Dermis blood vessel endothelial cell (primary cell): Measurements from ENCODE around the gene UROC1. TPM values are rescaled to one million over a fixed set of nuclear protein-coding genes. Genes with fewer than 3 reads are reported as not detected.
A peak's percentile ranks its signal among the peaks of the same experiment; 100 is the strongest.

ENCODE experiments used
- DNase-seq: peaks from one replicate; pipeline ENCODE4 v3.0.0; 2010
- total RNA-seq: library from RNA; depleted of rRNA; stranded (reverse); fragments of >200 nt; gene quantifications from 2 replicates; pipeline ENCODE4 v1.2.3, GENCODE V29; 2014

The UROC1 gene
- total RNA-seq, 1 donor from 2014 or later: not detected

DNA sequence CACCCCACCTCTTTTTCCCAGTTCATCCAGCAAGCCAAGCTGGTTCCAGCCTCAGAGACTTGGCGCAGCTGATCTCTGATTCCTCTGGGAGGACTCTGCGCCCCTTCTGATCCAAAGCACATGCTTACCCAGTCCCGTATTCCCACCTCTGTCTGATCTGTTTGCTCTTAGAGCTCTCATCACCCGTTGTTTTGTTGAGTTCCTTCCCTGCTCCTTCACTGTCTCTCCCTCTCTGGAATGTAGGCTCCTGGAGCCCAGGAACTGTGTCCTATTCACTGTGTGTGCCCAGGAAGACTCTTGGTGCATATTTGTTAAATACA, 40.6 kb downstream of the UROC1 start:
- DNase-seq: no peak

DNA sequence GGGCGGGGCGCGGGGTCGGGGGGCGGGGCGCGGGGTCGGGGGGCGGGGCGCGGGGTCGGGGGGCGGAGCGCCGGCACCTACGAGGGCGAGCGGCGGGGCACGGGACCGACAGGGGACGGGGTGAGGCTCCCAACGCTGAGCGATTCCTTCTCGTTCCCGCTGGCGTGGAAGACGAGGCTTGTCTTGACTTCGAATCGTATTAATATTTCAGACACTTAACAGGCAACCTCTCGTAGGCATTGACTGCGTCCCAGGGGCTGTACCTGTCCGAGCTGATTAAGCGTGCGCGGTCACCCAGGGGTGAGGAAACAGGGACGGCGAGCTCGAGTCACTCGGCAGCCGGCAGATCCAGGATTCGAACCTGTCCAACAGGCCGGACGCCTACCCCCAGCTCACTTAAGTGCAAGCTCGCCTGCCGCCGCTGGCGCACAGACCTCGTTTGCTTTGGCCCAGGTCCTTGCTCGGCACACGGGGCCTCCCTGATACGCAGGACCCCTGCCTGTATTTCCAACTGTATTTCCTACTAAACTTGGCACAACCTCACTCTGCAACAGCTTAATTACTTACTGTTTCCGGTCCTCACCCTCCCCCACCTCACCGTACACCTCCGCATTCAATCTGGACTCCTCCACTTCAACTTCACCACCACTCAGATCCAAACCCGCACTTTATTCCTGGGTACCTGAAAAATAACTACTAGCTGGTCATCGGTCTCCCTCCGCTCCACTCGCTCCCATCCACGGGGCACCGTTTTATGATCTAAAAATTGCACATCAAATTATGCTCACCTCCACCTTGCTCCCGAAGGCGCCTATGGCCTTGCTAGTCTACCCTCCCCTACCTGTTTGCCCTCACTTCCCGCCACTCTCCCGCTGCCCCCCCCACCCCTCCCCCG, 41.2 kb downstream of the UROC1 start:
- peak; percentile 63 for DNase-seq

DNA sequence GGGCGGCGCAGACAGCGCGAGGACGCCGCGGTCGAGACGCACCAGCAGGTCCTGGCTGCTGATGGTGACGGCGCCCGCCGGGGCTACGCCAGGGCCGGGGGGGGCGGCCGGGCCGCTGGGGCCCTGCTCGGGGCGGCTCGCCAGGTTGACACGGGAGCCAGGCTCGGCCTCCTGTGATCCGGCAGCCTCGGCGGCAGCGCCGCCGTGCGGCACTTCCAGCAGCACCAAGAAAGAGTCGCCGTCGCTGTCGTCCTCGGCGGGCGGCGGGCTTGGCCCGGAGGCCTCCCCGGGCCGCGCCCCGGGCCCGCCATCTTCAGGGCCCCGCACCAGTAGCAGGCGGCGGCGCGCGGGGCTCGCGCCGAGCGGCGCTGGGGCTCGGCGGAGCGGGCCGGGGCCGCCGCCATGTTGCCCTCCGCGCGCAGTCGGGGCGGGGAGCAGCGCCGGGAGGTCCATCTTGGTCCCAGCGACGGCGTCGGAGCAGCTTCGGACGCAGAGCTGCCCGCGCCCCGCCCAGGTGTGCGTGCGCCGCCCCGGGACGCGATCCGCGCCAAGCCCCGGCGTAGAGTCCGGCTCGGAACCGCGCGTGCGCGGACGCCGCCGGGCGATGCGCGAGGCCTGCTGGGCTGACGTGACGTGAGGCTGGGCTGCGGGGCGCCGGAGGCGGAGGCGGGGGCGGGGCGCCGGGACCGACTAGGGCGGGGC, 42.0 kb downstream of the UROC1 start, which contains the start of gene ZXDC:
Gene ZXDC, minus strand, starts transcription at position 479 of the 702 bp plus-strand sequence. Its CDS starts 26 bp downstream, at position 453.
- peak; percentile 97 for DNase-seq

DNA sequence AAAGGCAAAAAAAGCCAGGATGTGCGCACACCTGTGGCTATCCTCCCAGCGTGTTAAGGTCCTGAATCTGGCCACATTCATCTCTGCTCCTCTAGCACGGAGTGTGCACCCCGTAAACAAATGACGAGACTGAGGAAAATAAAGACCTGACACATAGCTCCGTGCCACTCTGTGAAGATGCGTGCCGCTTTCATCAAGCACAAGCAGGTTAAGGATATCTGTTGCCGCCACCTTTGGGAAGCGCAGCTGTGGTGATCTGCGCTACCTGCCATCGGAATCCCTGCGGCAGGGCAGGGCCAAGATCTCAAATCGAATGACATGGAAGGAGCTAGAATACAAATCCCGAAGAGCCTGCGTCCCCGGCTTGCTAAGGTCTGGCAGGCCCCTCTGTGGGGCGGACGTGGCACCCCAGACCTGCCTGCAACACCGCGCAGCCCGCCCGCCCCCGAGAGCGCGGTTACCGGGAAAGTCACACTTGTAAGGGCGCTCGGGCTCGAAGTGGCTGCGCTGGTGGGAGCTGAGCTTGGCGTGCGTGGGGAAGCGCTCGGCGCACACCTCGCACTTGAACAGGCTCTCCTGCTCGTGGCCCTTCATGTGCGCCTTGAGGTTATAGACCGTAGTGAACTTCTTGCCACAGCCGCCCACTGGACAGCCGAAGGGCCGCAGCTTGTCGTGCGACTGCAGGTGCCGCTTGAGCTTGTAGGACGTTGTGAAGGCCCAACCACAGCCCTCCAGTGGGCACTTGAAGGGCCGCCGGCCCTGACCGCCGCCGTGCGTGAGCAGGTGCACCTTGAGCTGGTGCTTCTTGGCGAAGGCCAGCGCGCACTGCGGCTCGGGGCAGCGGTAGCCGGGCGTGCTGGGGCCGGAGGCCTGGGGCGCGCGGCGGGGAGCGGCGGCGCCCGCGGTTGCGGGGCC, 42.8 kb downstream of the UROC1 start:
- DNase-seq: peak; percentile 74

DNA sequence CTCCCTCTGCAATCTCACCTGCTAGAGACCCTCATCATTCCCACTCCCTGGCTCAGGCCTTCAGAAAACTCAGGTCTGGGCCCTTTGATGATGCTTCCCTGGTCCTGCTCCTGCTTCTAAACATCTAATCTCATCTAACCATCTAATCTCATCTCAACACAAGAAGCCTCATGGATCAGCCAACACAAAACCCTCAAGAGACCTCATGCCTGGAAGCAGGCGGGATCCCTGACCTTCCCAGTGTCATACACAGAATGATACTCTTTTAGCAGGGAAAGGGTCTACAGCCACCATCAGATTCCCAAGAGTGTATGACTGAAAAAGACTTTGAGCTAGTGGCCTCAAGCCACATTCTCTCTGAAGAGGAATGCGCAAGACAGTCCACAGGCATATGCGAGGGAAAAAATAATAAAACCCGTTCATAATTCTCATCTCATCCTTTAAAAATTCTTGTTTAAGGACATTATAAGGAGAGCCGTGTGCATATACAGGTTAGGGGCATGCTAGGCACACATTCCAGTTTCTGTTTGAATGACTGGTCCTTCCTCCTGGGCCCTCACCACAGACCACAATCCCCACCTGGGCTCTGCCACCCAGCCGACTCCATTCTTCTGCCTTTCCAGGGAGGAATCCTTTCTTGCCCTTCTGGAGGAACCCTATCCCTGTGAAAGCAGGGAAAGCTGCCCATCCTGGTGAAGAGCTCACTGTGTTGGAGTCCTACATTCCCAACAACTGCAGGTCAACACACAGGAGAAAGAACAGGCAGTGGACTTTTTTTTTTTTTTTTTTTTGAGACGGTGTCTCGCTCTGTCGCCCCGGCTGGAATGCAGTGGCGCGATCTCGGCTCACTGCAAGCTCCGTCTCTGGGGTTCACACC, 44.0 kb downstream of the UROC1 start:
- no peak for DNase-seq

DNA sequence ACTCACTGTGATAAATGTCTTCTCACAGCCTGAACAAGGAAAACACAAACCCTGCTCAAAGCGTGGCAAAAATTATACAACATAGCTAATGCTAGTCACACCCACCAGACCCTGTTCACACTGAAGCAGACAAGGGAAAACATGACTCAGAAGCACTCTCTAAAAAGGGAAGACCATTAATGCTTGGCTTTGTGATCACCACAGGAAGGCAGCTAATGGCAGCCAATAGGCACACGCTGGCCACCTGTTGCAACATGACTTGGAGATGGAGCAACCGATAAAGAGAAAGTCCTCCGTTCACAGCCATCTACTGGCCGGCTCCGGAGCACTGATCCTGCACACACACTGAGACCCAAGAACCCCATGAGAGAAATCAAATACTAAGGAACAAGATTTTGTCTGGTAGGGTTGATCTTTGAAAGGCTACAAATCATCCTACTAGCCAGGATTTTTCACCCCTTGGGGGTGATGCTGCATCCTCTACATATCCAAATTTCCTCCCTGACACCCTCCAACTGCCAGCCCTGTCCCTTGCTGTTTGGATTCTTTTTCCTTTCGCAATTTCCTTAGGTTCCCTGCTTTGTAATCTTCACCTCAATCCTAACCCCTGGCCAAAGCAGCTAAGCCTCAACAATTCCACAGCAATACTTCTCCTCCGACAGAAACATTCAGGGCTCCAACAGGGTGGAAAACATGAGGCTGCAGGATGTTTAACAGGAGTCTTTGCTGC, 45.1 kb downstream of the UROC1 start:
- peak; percentile 93 for DNase-seq

DNA sequence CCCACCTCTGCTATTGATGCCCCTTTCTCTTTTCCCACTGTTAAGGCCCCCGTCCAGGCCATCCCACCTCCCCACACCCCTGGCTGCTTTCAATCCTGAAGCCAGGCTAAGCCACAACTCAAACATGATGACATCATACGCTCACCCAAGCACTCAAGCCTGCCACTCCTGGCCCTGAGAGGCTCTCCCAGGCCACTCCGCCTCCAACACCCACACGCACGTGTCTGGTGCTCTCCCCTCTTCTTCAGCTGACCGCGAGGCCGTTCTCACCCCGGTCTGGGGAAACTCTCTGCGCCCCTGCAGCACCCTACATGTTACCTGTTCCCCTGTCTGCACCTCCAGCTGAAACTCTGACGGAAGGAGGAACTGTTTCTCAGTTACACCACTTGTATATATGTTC, 48.1 kb downstream of the UROC1 start:
- DNase-seq: no peak

DNA sequence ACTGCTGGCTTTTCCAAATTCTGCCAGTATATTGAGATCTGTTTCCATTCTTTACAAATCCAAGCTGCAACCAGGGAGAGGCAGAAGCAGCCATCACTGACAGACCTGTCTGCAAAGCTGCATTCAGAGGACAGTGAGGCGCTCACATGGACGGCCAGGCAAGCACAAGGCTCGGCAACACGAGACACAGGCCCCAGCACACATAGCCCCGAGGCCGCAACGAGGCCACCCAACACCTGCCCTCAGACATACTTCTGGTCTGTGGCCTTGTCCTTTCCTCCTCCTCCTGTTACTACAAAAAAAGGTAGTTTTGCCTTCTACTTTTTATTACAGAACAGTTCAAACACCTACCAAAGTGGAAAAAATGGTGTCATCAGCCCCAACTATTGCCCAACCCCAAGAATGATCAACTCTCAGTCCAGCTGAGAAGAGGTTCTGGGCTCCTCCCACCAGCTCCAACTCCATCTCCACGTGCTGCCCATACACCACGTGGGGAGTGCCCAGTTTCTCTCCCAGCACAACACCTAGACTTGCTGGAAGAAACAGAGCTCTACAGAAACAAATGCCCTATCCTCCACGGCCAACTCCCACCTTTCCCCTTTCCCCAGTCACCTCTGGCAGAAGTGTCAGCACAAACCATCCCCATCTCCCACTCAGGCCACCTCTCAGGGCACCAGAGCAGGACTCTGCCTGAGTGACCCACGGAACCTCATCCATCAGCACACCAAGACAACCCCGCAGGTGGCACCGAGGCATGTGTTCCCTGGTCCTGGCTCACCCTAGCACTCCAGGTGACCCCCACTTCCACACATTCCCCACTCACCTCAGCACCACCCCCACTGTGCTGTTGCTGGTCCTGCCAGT, 49.3 kb downstream of the UROC1 start:
- DNase-seq: no peak

DNA sequence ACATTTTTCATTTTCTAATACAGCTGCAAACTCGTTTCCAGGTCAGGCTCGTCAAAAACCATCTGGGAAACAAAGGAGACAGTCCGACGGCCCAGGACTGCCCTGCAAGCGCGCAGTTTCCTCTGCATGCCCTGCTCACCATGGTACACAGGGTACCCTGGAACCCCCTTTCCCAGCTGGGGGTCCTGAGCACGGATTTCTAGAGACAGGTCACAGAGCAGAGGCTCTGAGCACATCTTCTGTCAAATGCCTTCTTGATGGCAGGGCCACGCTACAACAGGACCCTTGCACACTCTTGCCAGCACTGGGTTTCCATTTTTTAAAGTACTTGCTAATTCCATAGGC, 50.0 kb downstream of the UROC1 start:
- no peak for DNase-seq

DNA sequence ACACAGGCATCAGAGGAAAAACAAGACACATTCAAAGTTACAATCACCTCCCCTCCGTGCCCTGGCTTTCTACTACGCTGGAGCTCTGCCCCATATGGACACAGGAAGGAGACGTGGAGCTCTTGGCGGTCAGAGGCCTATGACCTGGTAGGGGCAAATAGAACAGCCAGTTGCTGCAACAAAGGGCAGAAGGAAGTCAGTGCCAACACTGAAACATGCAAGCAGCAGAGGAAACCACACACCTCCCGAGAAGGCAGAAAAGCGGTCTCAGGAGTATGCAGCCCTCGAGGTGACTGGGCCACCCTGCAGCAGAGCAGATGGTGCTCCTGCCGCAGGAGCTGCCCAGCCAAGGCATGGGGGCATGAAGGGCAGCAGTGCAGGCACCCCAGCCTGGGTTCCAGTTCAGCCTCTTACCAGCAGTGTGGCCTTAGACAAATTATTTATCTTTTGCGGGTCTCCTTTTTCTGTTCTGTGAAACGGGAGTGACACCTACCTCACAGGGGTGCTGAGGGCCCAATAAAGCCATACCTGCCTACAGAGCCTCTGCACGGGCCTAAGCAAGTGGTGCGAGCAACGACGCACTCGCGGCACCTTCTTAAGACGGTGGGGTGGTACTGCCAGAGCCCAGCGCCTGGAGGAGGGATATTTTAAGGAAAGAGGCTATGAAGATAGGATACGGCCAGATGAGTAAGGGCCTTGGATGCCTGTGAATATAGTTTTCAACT, 50.5 kb downstream of the UROC1 start:
- DNase-seq: no peak

DNA sequence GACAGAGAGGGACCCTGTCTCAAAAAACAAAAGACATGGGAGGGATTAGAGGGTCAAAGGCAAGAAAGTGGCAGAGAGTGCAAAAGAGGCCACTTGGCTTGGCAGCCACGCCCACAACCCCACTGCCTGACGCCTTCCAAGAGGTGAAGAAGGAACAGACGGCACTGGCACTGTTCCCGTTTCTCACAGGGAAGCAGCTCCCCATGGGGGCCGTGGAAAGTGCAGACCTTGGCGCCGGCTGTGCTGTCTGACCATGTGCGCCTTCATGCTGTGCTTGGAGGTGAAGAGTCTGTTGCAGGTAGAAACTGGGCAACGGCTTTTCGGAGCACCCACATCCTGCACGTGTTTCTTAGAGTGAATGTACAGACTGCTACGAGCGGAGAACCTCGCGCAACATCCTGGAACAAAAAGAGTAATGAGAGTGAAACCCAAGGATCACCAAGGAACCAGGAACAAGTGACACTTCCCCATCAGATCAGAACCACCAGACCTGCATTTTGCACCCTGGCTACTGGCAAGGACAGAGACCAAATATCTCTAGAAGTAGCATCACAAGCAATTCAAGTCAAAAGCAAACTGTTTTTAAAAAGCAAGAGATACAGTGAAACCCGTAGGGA, 51.5 kb downstream of the UROC1 start:
- DNase-seq: no peak

DNA sequence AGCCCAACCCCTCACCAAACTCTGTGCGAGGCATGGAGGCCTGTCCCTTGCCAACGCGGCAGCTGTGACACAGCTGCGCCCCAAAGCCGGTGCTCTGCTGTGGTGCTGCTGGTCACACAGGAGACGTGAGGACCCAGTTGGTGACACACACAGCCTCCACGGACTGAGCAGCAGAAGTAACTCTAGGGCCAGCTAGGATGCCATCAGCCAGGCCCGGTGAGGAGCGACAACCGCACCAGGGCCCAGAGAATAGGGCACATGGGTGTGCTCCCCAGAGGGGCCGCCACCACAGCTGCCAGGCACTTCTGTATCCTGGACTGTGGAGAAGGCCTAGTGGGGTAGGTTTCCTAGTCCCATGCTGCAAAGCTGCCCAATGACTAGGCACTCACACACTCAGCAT, 52.6 kb downstream of the UROC1 start:
- DNase-seq: no peak

DNA sequence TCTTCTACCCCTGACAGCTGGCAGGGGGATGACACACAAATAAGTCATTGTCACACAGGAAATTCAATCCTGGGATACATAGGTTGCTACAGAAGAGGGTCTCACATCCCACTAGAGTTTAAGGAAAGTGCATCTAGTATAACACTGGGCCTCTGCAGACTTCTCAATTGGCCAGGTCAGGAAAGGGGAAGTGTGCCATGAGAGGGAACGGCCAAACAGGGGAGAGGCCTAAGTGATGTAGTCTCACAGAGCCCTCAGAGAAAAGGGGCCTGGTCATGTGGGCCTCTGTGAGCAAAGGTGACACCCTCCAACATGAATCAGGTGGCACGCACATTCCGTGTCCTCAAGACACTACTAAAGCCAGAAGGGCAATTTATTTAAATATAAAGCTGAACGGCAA, 53.1 kb downstream of the UROC1 start:
- DNase-seq: no peak

DNA sequence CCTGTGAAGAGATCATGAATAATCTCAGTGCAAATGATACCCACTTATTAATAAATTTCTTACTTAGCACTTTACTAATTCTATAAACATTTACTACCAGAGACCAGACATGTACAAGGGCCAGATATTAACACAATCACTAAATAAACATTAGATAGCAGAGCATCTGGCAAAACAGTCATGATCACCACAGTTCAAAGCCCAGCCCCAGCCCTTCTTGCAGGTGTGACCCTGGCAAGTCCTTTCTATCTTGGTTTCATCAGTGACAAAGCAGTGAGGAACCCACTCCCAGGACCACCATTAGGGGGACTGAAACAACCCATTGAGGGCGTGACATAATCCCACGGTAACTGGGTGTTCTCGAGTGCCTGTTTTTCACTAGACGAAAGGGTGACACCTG, 53.5 kb downstream of the UROC1 start:
- no peak for DNase-seq

DNA sequence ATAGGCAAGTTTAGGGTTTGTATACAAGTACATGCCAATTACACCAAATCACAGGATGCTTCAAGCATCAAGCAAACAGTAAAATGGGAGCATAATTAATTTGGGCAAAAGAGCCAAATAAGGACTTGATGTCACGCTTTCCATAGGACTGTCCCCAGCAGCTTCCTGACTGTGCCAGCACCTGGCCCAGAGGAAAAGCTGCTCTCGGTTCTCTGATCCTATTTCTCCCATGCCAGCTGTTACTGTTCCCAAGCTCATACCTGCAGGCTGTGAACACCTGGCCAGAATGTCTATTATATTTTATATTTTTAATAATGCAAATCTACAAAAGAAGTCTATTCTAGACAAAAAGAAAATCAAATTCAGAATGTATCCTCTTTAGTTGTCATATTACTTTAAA, 54.1 kb downstream of the UROC1 start:
- DNase-seq: no peak

DNA sequence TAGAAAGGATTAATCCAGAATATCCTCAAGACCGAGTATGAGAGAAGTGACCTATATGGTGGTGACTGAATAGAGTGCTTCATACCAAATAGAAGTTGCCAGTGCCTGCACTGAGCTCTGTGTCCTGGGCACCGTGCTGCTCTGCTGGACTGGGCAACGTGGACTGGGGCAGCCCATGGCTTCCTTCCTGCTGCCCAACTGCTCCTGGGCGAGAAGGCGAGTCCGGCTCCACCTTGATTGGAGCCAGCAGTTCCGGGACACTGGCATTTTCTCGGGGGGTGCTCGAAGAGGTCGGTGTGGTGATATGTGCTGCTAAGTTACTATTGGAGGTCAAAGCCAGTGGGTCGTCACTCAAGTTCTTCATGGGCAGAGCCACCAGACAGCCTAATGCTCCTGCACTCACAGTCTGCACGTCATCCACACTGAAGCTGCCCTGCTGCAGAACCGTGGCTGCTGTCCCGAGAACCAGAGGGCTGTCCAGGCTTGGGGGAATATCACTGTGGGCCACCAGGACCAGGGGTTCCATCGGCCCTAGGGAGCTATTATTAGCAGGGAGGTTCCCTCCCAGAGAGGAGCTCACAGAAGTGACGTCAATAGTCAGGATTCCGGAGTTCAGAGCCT, 56.0 kb downstream of the UROC1 start:
- DNase-seq: no peak

DNA sequence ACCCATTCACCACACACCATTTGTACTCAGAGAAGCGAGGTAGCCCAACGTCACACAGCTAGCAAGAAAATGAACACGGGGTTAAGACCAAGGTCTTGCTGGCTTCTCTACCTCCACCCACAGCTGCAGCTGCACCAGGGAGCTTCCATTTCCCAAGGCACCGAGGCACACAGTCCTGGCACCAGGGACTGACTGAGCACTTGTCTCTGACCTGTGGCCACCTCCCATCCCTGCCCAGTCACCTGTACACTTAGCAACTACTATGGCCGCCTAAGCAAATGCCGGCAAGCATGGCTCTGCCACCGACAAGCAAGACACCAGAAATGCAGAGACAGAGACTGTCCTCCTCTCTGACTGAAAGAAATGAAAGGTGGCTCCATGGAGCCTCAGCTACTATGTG, 57.2 kb downstream of the UROC1 start:
- DNase-seq: no peak

DNA sequence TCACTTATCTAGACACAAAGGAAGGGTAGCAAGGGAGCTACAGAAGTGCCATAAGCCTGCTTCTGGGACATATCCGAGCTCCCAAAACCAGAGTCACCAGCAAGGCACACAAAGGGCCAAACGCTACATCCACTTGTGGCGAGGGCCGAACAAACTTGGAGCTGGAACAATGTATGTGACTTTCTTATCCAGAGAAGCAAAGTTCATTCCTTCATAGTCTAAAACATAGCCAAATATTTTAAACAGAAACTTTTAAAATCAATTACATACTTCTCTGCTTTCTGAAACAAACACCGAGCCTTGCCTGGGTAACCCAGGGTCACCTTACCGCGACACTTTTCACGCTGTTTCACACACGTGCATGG, 57.8 kb downstream of the UROC1 start:
- DNase-seq: no peak
